K562 (cell line): ENCODE data around the gene AMZ2. TPM values are rescaled to one million over a fixed set of nuclear protein-coding genes. Genes with fewer than 3 reads are reported as not detected.
A peak's percentile ranks its signal among the peaks of the same experiment; 100 is the strongest.

Experiments
- ATAC-seq: fragments of 200-7000 bp; cut with Tn5 transposase; 3 replicates; pipeline ENCODE4 v1.9.1; 2020; ENCODE audit warnings: moderate library complexity
- BruUV-seq: library from RNA; stranded (reverse); fragments of 400-500 nt; replicated peaks from 2 replicates; lab custom pipeline; 2021; lab: Mats Ljungman, UMichigan
- CTCF ChIA-PET: fragments of 300-600 bp; formaldehyde crosslinking; extraction: SDS; loops from one replicate; lab custom pipeline; 2021; ENCODE audit warnings: low intra/inter-chr PET ratio; lab: Yijun Ruan, JAX
- POLR2A ChIA-PET: fragments of 300-600, 350-650 bp; sonication (Branson Sonifier 250); formaldehyde crosslinking; extraction: SDS; loops from one replicate; lab custom pipeline; 2021; ENCODE audit warnings: antibody characterized with exemption, inconsistent platforms; lab: Yijun Ruan, JAX
- DNase-seq, 4 experiments: peaks; one replicate each; pipeline versions ENCODE4 v3.0.0 to v3.0.0-alpha.2; 2011 to 2018; ENCODE audit warnings: low spot score in 3 of 4, mixed read lengths in 3 of 4; ENCODE audit errors: extremely low read depth in 1 of 4
- FAIRE-seq: peaks from 2 replicates; lab custom pipeline; 2011; peaks lifted over from hg19 to GRCh38; lab: Jason Lieb, UNC
- H2AFZ ChIP-seq: 2 replicates; pipeline ENCODE4 v1.6.0; 2011; ENCODE audit warnings: low read depth, low read length, control low read depth, inconsistent platforms
- H3K27ac ChIP-seq: fragments of 200-600 bp; 3 replicates; pipeline ENCODE4 v1.8.0; 2011; ENCODE audit warnings: low read depth, mild to moderate bottlenecking, control low read depth, inconsistent platforms, low read length, moderate library complexity, mixed read lengths; ENCODE audit errors: extremely low read depth
- H3K27me3 ChIP-seq, 2 experiments: fragments of 300-600 bp in 1 of 2; 2 replicates in 1 of 2; 3 replicates in 1 of 2; pipeline versions ENCODE4 v1.6.0 to v1.8.0; 2011; ENCODE audit warnings: inconsistent platforms in 2 of 2, low read length in 2 of 2, mild to moderate bottlenecking in 1 of 2, mixed read lengths in 1 of 2, moderate library complexity in 1 of 2; ENCODE audit not compliant: control insufficient read depth in 2 of 2, insufficient read depth in 2 of 2
- H3K36me3 ChIP-seq: fragments of 300-600 bp; 3 replicates; pipeline ENCODE4 v1.8.0; 2011; ENCODE audit warnings: mild to moderate bottlenecking, low read length, inconsistent platforms; ENCODE audit not compliant: control insufficient read depth, insufficient read depth
- H3K4me1 ChIP-seq, 2 experiments: fragments of 200-600 bp in 1 of 2; replicated peaks in 1 of 2; 2 replicates in 1 of 2; 3 replicates in 1 of 2; pipeline versions ENCODE4 v1.5.1 to v1.8.0; 2011; ENCODE audit warnings: inconsistent platforms in 2 of 2, low read length in 2 of 2, mild to moderate bottlenecking in 1 of 2, mixed read lengths in 1 of 2, moderate library complexity in 1 of 2; ENCODE audit not compliant: control insufficient read depth in 2 of 2, insufficient read depth in 2 of 2
- H3K4me2 ChIP-seq: 2 replicates; pipeline ENCODE4 v1.6.1; 2011; ENCODE audit warnings: low read length, control low read depth, inconsistent platforms, mixed read lengths; ENCODE audit not compliant: insufficient read depth
- H3K4me3 ChIP-seq: fragments of 200-600 bp; sonication (generic), shearing (Covaris generic); 2 replicates; pipeline ENCODE4 v1.5.1; 2016; ENCODE audit warnings: control low read depth, inconsistent platforms
- H3K79me2 ChIP-seq: fragments of 200-600 bp; 3 replicates; pipeline ENCODE4 v1.8.0; 2011; ENCODE audit warnings: low read length, inconsistent platforms; ENCODE audit not compliant: control insufficient read depth, insufficient read depth
- H3K9ac ChIP-seq, 2 experiments: 2 replicates each; pipeline versions ENCODE4 v1.6.0 to v1.6.1; 2011; ENCODE audit warnings: low read depth in 2 of 2, low read length in 2 of 2, control low read depth in 1 of 2, inconsistent platforms in 1 of 2, mild to moderate bottlenecking in 1 of 2, mixed read lengths in 1 of 2; ENCODE audit not compliant: insufficient read depth in 1 of 2
- H3K9me1 ChIP-seq: one replicate; pipeline ENCODE4 v1.6.0; 2011; ENCODE audit warnings: inconsistent platforms, mild to moderate bottlenecking, low read length, moderate library complexity; ENCODE audit not compliant: control insufficient read depth, insufficient read depth
- H3K9me3 ChIP-seq: replicated peaks from 2 replicates; pipeline ENCODE4 v1.5.1; 2011; ENCODE audit warnings: low read depth, low read length, inconsistent platforms; ENCODE audit not compliant: control insufficient read depth, insufficient read depth
- H4K20me1 ChIP-seq: replicated peaks from 2 replicates; pipeline ENCODE4 v1.6.1; 2011; ENCODE audit warnings: low read length, inconsistent platforms, mixed read lengths; ENCODE audit not compliant: control insufficient read depth, insufficient read depth
- BRCA1 ChIP-seq, 2 experiments: fragments of 450-650 bp in 1 of 2; sonication (generic) in 1 of 2; formaldehyde crosslinking in 1 of 2; IDR thresholded peaks; 2 replicates each; pipeline versions ENCODE4 v1.5.0 to v1.6.1; 2017 to 2020; ENCODE audit warnings: mild to moderate bottlenecking in 1 of 2, missing genetic modification reagents in 1 of 2
- CREB1 ChIP-seq, 2 experiments: sonication (generic) in 1 of 2; formaldehyde crosslinking in 1 of 2; IDR thresholded peaks; 2 replicates each; pipeline versions ENCODE4 v1.6.1 to v1.8.0; 2012 to 2022; ENCODE audit warnings: inconsistent platforms in 1 of 2, mild to moderate bottlenecking in 1 of 2, missing genetic modification reagents in 1 of 2, moderate library complexity in 1 of 2
- EP400 ChIP-seq: fragments of 450-650 bp; IDR thresholded peaks from 2 replicates; pipeline ENCODE4 v1.6.1; 2017; ENCODE audit warnings: antibody characterized with exemption, mild to moderate bottlenecking, moderate library complexity
- HDGF ChIP-seq: fragments of 450-650 bp; IDR thresholded peaks from 2 replicates; pipeline ENCODE4 v1.6.1; 2016
- HMG20A ChIP-seq: fragments of 450-650 bp; formaldehyde crosslinking; conservative IDR thresholded peaks from 2 replicates; pipeline ENCODE4 v1.4.0; 2020; ENCODE audit warnings: mild to moderate bottlenecking, mixed read lengths
- IRF9 ChIP-seq: fragments of 450-650 bp; IDR thresholded peaks from 2 replicates; pipeline ENCODE4 v1.6.1; 2016; ENCODE audit warnings: missing biosample characterization, missing genetic modification characterization
- KDM1A ChIP-seq, 2 experiments: fragments of 450-650 bp; IDR thresholded peaks; 2 replicates each; pipeline ENCODE4 v1.6.1; 2016; ENCODE audit warnings: mild to moderate bottlenecking in 2 of 2
- MTA3 ChIP-seq: fragments of 450-650 bp; formaldehyde crosslinking; IDR thresholded peaks from 2 replicates; pipeline ENCODE4 v1.6.1; 2017; ENCODE audit warnings: mild to moderate bottlenecking, borderline replicate concordance
- NELFE ChIP-seq: IDR thresholded peaks from 2 replicates; pipeline ENCODE4 v1.6.1; 2011; ENCODE audit warnings: mild to moderate bottlenecking; ENCODE audit not compliant: insufficient read depth, insufficient read length
- RBM14 ChIP-seq: fragments of 200-400 bp; formaldehyde crosslinking; IDR thresholded peaks from 2 replicates; pipeline ENCODE4 v1.6.1; 2018; ENCODE audit warnings: low read depth, mild to moderate bottlenecking, low read length, moderate library complexity, borderline replicate concordance; ENCODE audit not compliant: insufficient read depth
- ZBTB1 ChIP-seq: sonication (generic); formaldehyde crosslinking; IDR thresholded peaks from 2 replicates; pipeline ENCODE4 v1.8.1; 2023; ENCODE audit warnings: missing genetic modification reagents, low read depth, mild to moderate bottlenecking, borderline replicate concordance
- ZFPM2 ChIP-seq: fragments of 250-450 bp; sonication (Bioruptor Pico); IDR thresholded peaks from 2 replicates; pipeline ENCODE4 v1.5.1; 2022; ENCODE audit warnings: mild to moderate bottlenecking
- ZNF124 ChIP-seq: sonication (generic); formaldehyde crosslinking; IDR thresholded peaks from 2 replicates; pipeline ENCODE4 v1.8.1; 2022; ENCODE audit warnings: missing genetic modification reagents
- ZNF507 ChIP-seq: conservative IDR thresholded peaks from 2 replicates; pipeline ENCODE4 v1.6.1; 2017; ENCODE audit warnings: missing genetic modification characterization, missing compliant biosample characterization
- ZNF589 ChIP-seq: fragments of 200-800 bp; sonication (Bioruptor generic); IDR thresholded peaks from 2 replicates; pipeline ENCODE4 v1.6.1; 2016; ENCODE audit warnings: low read depth, missing genetic modification characterization, missing compliant biosample characterization
- ZNF830 ChIP-seq: fragments of 250-450 bp; sonication (Bioruptor Pico); IDR thresholded peaks from 2 replicates; pipeline ENCODE4 v1.5.0; 2021; ENCODE audit warnings: mild to moderate bottlenecking
- WGBS: fragments of 100-300 bp; shearing (Covaris generic); methylation state at CpG from one replicate; pipeline ENCODE4 v1.1.6; 2016; ENCODE audit warnings: low coverage, mixed read lengths; ENCODE audit not compliant: insufficient coverage; ENCODE audit errors: missing lambda C conversion rate; 5-methylcytosine and 5-hydroxymethylcytosine counted together
- in situ Hi-C: fragments of 300-500 bp; cut with MboI; formaldehyde crosslinking; loops from 4 replicates; pipeline ENCODE4 v1.15.0; 2018; ENCODE audit warnings: inconsistent platforms, mixed read lengths
- intact Hi-C: fragments of 100-400 bp; cut with micrococcal nuclease; formaldehyde crosslinking; loops from 2 replicates; pipeline ENCODE4 v1.14.2; 2022
- polyA plus RNA-seq, 8 experiments: library from polyadenylated mRNA; depleted of rRNA in 4 of 8; stranded (reverse) in 5 of 8; unstranded in 3 of 8; fragments of >200 nt; fragmentation: Nextera tagmentation in 2 of 8; fragmentation: Illumina TruSeq in 1 of 8; extraction: Ambion mirVana in 2 of 8; extraction: Trizol in 1 of 8; gene quantifications; 2 replicates each; pipeline versions ENCODE4 v1.2.1 to v1.2.3, GENCODE V29; 2011 to 2014; ENCODE audit warnings: inconsistent platforms in 1 of 8, missing spikeins in 1 of 8
- total RNA-seq, 7 experiments: library from RNA; depleted of rRNA in 6 of 7; stranded (reverse); fragments of >200 nt in 6 of 7; fragmentation: Illumina TruSeq in 2 of 7; extraction: Trizol in 2 of 7; gene quantifications; 2 replicates each; pipeline versions ENCODE4 v1.2.1 to v1.2.3, GENCODE V29; 2011 to 2021; ENCODE audit warnings: low replicate concordance in 1 of 7
- TF ChIP-seq, protein P1 (sequence below), 3 experiments: fragments of 200-800 bp in 1 of 3; fragments of 250-450 bp in 1 of 3; fragments of 450-650 bp in 1 of 3; sonication (Bioruptor Pico) in 1 of 3; sonication (Bioruptor generic) in 1 of 3; formaldehyde crosslinking in 1 of 3; IDR thresholded peaks; 2 replicates each; pipeline versions ENCODE4 v1.6.1 to v1.8.0; 2016 to 2022; ENCODE audit warnings: mild to moderate bottlenecking in 2 of 3, missing genetic modification characterization in 2 of 3, missing compliant biosample characterization in 1 of 3, moderate library complexity in 1 of 3

AMZ2 gene
- total and polyA plus RNA-seq, 9 of the 15 experiments (the other 6 are each of a cell fraction or from before 2014, with no cell fraction given) = 22.6 to 92.2 (median 52.6) TPM

- intact Hi-C loops = no loop called here
- H3K9ac ChIP-seq = peak overlapping the region in 1 of 2 experiments; percentile 91; a peak in 1 of 4 replicates
- TF ChIP-seq CREB1 (IDR thresholded peaks at IDR 0.05) (no peak), CREB1 (CRISPR knock-in tag; IDR thresholded peaks at IDR 0.05) (no peak), ZFPM2 (CRISPR knock-in tag) (no peak), NELFE (no peak), HMG20A (CRISPR knock-in tag) (no peak), ZBTB1 (CRISPR knock-in tag) (no peak), ZNF830 (CRISPR knock-in tag) (no peak), EP400 (no peak), HDGF (no peak), ZNF124 (CRISPR knock-in tag) (no peak), KDM1A (IDR thresholded peaks at IDR 0.05) (no peak), ZNF589 (CRISPR knock-in tag) (no peak), IRF9 (tag) (no peak), BRCA1 (IDR thresholded peaks at IDR 0.05) (no peak), BRCA1 (CRISPR knock-in tag; IDR thresholded peaks at IDR 0.05) (no peak), ZNF507 (tag) (no peak), RBM14 (no peak), MTA3 (no peak)
- TF ChIP-seq, protein P1, sequence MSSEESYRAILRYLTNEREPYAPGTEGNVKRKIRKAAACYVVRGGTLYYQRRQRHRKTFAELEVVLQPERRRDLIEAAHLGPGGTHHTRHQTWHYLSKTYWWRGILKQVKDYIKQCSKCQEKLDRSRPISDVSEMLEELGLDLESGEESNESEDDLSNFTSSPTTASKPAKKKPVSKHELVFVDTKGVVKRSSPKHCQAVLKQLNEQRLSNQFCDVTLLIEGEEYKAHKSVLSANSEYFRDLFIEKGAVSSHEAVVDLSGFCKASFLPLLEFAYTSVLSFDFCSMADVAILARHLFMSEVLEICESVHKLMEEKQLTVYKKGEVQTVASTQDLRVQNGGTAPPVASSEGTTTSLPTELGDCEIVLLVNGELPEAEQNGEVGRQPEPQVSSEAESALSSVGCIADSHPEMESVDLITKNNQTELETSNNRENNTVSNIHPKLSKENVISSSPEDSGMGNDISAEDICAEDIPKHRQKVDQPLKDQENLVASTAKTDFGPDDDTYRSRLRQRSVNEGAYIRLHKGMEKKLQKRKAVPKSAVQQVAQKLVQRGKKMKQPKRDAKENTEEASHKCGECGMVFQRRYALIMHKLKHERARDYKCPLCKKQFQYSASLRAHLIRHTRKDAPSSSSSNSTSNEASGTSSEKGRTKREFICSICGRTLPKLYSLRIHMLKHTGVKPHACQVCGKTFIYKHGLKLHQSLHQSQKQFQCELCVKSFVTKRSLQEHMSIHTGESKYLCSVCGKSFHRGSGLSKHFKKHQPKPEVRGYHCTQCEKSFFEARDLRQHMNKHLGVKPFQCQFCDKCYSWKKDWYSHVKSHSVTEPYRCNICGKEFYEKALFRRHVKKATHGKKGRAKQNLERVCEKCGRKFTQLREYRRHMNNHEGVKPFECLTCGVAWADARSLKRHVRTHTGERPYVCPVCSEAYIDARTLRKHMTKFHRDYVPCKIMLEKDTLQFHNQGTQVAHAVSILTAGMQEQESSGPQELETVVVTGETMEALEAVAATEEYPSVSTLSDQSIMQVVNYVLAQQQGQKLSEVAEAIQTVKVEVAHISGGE (CRISPR knock-in tag; IDR thresholded peaks at IDR 0.05) = peak in 1 of 3 experiments; percentile 44; a peak in 1 of 6 replicates
Observed at GRCh38 chr17:68205808-68206720, 41.8 kb upstream of the AMZ2 start.

More at GRCh38 chr17:68205808-68206720, 41.8 kb upstream of the AMZ2 start:
- no peaks in the 10 kb centered on the region for H3K9me1 ChIP-seq
- H3K4me3 ChIP-seq = peak overlapping the region; percentile 63
- CTCF ChIA-PET = interaction anchor here (0.5 to 1.6 kb wide), 2 partner anchors 34 to 146 kb away, joined by 3 to 6 read pairs; no protein-coding TSS in a partner anchor
- H3K9me3 ChIP-seq = no peaks in the 10 kb centered on the region
- no peak overlapping the region for H3K27ac ChIP-seq
- FAIRE-seq (no peak), ATAC-seq (peak; percentile 44), DNase-seq (peak in 2 of 4 experiments; percentile 26 to 35)
- in situ Hi-C loops = no loop called here
- BruUV-seq = no TSS peak
- H2AFZ ChIP-seq = peak overlapping the region; percentile 89
- no peaks in the 10 kb centered on the region for H3K36me3 ChIP-seq
- H4K20me1 ChIP-seq = no peaks in the 10 kb centered on the region
- 7% methylated on average over 33 of the region's 50 CpGs for WGBS
- no peaks in the 10 kb centered on the region for H3K79me2 ChIP-seq
- POLR2A ChIA-PET = interaction anchor here (0.5 to 1.6 kb wide), 4 partner anchors 10 to 849 kb away, joined by 3 read pairs; no protein-coding TSS in a partner anchor
- peaks cover 3 to 19% of the 10 kb centered on the region in 2 experiments; a peak in 2 of 5 replicates for H3K4me1 ChIP-seq
- H3K27me3 ChIP-seq = peaks cover 0 to 5% of the 10 kb centered on the region in 2 experiments; a peak in 1 of 5 replicates
- H3K4me2 ChIP-seq = peak overlapping the region; percentile 72
